Thyroid gland (tissue), 4 donors: ENCODE data around the gene PPP2R2C. TPM values are rescaled to one million over a fixed set of nuclear protein-coding genes. Genes with fewer than 3 reads are reported as not detected.

Experiments
- DNase-seq, 2 donors: peaks; one replicate each; pipeline ENCODE4 v3.0.0-alpha.2; 2019
- H3K27ac ChIP-seq, 3 donors: fragments of 200-600 bp; sonication (generic); 1 replicate in 2 of 3; 2 replicates in 1 of 3; pipeline ENCODE4 v1.5.1; 2016 to 2019; ENCODE audit warnings: mild to moderate bottlenecking in 1 of 3, moderate library complexity in 1 of 3
- H3K27me3 ChIP-seq: fragments of 200-600 bp; sonication (generic); one replicate; pipeline ENCODE4 v1.5.1; 2019
- H3K36me3 ChIP-seq, 2 donors: fragments of 200-600 bp; sonication (generic); one replicate each; pipeline ENCODE4 v1.5.1; 2016 to 2019
- H3K4me1 ChIP-seq, 2 donors: fragments of 200-600 bp; sonication (generic); one replicate each; pipeline ENCODE4 v1.5.1; 2017 to 2019
- H3K4me3 ChIP-seq, 3 donors: fragments of 200-600 bp; sonication (generic); replicated peaks in 1 of 3; 1 replicate in 2 of 3; 2 replicates in 1 of 3; pipeline ENCODE4 v1.5.1; 2016; ENCODE audit warnings: mild to moderate bottlenecking in 1 of 3
- H3K9me3 ChIP-seq: fragments of 200-600 bp; sonication (generic); one replicate; pipeline ENCODE4 v1.5.1; 2017
- POLR2A ChIP-seq, 2 donors: fragments of 450-650 bp; IDR thresholded peaks; one replicate each; pipeline ENCODE4 v1.6.1; 2017; ENCODE audit warnings: antibody characterized with exemption in 2 of 2, mild to moderate bottlenecking in 2 of 2, moderate library complexity in 1 of 2
- WGBS, 2 donors: methylation state at CpG; one replicate each; pipeline ENCODE4 v1.1.5; 2017; 5-methylcytosine and 5-hydroxymethylcytosine counted together
- intact Hi-C: fragments of 100-400 bp; cut with DNase I; formaldehyde crosslinking; loops from one replicate; pipeline ENCODE4 v1.15.1; 2023
- total RNA-seq, 4 donors: library from RNA; depleted of rRNA; stranded (reverse); fragments of >200 nt; gene quantifications; one replicate each; pipeline ENCODE4 v1.2.3, GENCODE V29; 2016
- TF ChIP-seq, protein P1 (sequence below), 6 experiments: fragments of 200-600 bp in 3 of 6; fragments of 450-650 bp in 3 of 6; sonication (generic) in 3 of 6; IDR thresholded peaks; one replicate each; pipeline ENCODE4 v1.5.1; 2016 to 2019; ENCODE audit warnings: antibody characterized with exemption in 6 of 6, mild to moderate bottlenecking in 2 of 6, inconsistent platforms in 1 of 6, moderate library complexity in 1 of 6

Gene PPP2R2C
- total RNA-seq, 4 donors from 2014 or later = 0.15 to 1.5 (median 0.33) TPM; not detected in 1

DNA sequence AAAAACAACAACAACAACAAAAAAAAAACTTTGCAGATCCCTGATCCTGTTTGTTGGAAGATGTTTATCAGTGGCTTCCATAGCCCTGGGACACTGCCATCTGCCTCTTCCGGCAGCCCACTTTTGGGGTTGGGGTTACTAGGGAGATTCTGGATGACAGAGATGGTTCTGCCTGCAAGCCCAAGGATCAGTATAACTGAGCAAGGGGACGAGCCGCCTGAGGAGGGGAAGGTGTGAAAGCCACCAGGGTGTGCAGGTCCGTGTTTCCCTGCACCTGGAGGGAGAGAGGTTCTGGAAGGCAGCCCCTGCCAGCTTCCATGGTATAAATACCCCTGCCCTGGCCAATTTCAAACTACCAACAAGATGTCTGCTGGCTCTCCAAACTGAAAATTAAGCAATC, 41.5 kb downstream of the PPP2R2C start:
- Histone ChIP-seq H3K27me3 (no peaks in the 10 kb centered on the region), H3K9me3 (no peaks in the 10 kb centered on the region), H3K4me3 (no peak overlapping the region), H3K4me1 (no peaks in the 10 kb centered on the region), H3K27ac (no peak overlapping the region), H3K36me3 (no peaks in the 10 kb centered on the region)
- no peak for DNase-seq
- TF ChIP-seq, protein P1, sequence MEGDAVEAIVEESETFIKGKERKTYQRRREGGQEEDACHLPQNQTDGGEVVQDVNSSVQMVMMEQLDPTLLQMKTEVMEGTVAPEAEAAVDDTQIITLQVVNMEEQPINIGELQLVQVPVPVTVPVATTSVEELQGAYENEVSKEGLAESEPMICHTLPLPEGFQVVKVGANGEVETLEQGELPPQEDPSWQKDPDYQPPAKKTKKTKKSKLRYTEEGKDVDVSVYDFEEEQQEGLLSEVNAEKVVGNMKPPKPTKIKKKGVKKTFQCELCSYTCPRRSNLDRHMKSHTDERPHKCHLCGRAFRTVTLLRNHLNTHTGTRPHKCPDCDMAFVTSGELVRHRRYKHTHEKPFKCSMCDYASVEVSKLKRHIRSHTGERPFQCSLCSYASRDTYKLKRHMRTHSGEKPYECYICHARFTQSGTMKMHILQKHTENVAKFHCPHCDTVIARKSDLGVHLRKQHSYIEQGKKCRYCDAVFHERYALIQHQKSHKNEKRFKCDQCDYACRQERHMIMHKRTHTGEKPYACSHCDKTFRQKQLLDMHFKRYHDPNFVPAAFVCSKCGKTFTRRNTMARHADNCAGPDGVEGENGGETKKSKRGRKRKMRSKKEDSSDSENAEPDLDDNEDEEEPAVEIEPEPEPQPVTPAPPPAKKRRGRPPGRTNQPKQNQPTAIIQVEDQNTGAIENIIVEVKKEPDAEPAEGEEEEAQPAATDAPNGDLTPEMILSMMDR (IDR thresholded peaks at IDR 0.05) = no peak
- no peak for TF ChIP-seq POLR2A (IDR thresholded peaks at IDR 0.05)
- WGBS, 2 donors = 62 to 65% methylated on average over 4 of the region's 4 CpGs
- intact Hi-C loops = no loop called here

GRCh38 chr4:6427439-6428090, 44.8 kb downstream of the PPP2R2C start:
- Histone ChIP-seq H3K27me3 (no peaks in the 10 kb centered on the region), H3K4me3 (no peak overlapping the region), H3K36me3 (no peaks in the 10 kb centered on the region), H3K9me3 (no peaks in the 10 kb centered on the region), H3K4me1 (no peaks in the 10 kb centered on the region), H3K27ac (no peak overlapping the region)
- no peak for DNase-seq
- 28 to 42% methylated on average over 5 of the region's 5 CpGs for WGBS, 2 donors
- intact Hi-C loops = no loop called here
- TF ChIP-seq, protein P1 (IDR thresholded peaks at IDR 0.05) = no peak
- no peak for TF ChIP-seq POLR2A (IDR thresholded peaks at IDR 0.05)

GRCh38 chr4:6426571-6427438, 45.6 kb downstream of the PPP2R2C start:
- TF ChIP-seq, protein P1 (IDR thresholded peaks at IDR 0.05) = no peak
- TF ChIP-seq POLR2A (IDR thresholded peaks at IDR 0.05) = no peak
- 57 to 59% methylated on average over 12 to 13 of the region's 13 CpGs for WGBS, 2 donors

DNA sequence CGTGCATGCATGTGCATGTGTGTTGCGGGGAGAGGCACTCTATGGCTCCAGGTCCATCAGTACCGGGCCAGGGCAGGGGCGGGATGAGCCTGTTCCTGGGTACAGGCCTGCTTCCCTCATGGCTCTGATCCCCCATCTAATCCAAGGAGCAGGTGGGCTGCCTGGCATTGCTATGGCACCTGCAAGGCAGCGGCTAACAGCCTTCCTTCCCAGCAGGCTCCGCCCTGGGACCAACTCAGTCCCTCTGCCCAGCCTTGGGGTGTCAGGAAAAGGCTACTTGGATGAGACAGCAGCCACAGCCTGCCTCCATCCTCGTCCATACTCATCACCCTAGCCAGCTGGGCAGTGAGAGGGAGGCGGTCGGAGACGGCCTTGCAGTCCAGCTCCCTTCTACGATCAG, 46.5 kb downstream of the PPP2R2C start:
- H3K27ac ChIP-seq = no peak overlapping the region
- WGBS, 2 donors = 69 to 77% methylated on average over 11 of the region's 11 CpGs
- H3K27me3 ChIP-seq = no peaks in the 10 kb centered on the region
- H3K4me1 ChIP-seq = no peaks in the 10 kb centered on the region
- H3K4me3 ChIP-seq = no peak overlapping the region
- no peaks in the 10 kb centered on the region for H3K36me3 ChIP-seq
- intact Hi-C loops = no loop called here
- H3K9me3 ChIP-seq = no peaks in the 10 kb centered on the region
- TF ChIP-seq, protein P1 (IDR thresholded peaks at IDR 0.05) = no peak
- TF ChIP-seq POLR2A (IDR thresholded peaks at IDR 0.05) = no peak
- DNase-seq = no peak

More at GRCh38 chr4:6426571-6427438, 45.6 kb downstream of the PPP2R2C start:
- DNase-seq = no peak
- H3K9me3 ChIP-seq = no peaks in the 10 kb centered on the region
- H3K4me1 ChIP-seq = no peaks in the 10 kb centered on the region
- intact Hi-C loops = no loop called here
- no peaks in the 10 kb centered on the region for H3K27me3 ChIP-seq
- H3K4me3 ChIP-seq = no peak overlapping the region
- no peaks in the 10 kb centered on the region for H3K36me3 ChIP-seq
- no peak overlapping the region for H3K27ac ChIP-seq

GRCh38 chr4:6425336-6425735, 47.1 kb downstream of the PPP2R2C start:
- Histone ChIP-seq H3K9me3 (no peaks in the 10 kb centered on the region), H3K4me3 (no peak overlapping the region), H3K27me3 (no peaks in the 10 kb centered on the region), H3K27ac (no peak overlapping the region), H3K4me1 (no peaks in the 10 kb centered on the region), H3K36me3 (no peaks in the 10 kb centered on the region)
- intact Hi-C loops = no loop called here
- TF ChIP-seq, protein P1 (IDR thresholded peaks at IDR 0.05) = no peak
- TF ChIP-seq POLR2A (IDR thresholded peaks at IDR 0.05) = no peak
- WGBS, 2 donors = 51 to 56% methylated on average over 2 to 4 of the region's 5 CpGs
- DNase-seq = no peak
